Thoracic aorta (tissue), 2 donors: Measurements from ENCODE around the gene PRR11. TPM values are rescaled to one million over a fixed set of nuclear protein-coding genes. Genes with fewer than 3 reads are reported as not detected.
"Not testable (repeated sequence)": the region's sequence is repeated elsewhere in the genome, so short reads cannot be mapped to it uniquely, and the experiment has no call there.

Experiments used
- ATAC-seq: fragments of 150-250 bp; one replicate; pipeline ENCODE4 v1.8.0; 2017; ENCODE audit warnings: low read depth; ENCODE audit not compliant: insufficient number of reproducible peaks, low FRiP score
- DNase-seq: peaks from one replicate; pipeline ENCODE4 v3.0.0-alpha.2; 2020; ENCODE audit warnings: low spot score
- H3K27ac ChIP-seq, 2 donors: fragments of 200-600 bp; sonication (generic); 1 replicate in 1 of 2; 2 replicates in 1 of 2; pipeline ENCODE4 v1.5.1; 2016; ENCODE audit warnings: mild to moderate bottlenecking in 2 of 2, moderate library complexity in 2 of 2
- H3K27me3 ChIP-seq: fragments of 200-600 bp; sonication (generic); replicated peaks from 2 replicates; pipeline ENCODE4 v1.6.0; 2016; ENCODE audit warnings: mild to moderate bottlenecking; ENCODE audit not compliant: insufficient read depth
- H3K36me3 ChIP-seq: fragments of 200-600 bp; sonication (generic); one replicate; pipeline ENCODE4 v1.5.1; 2016
- H3K4me1 ChIP-seq, 2 donors: fragments of 200-600 bp; sonication (generic); 1 replicate in 1 of 2; 2 replicates in 1 of 2; pipeline versions ENCODE4 v1.5.1 to v1.6.0; 2016; ENCODE audit warnings: low read depth in 2 of 2, mild to moderate bottlenecking in 1 of 2; ENCODE audit not compliant: control insufficient read depth in 1 of 2
- H3K4me3 ChIP-seq: fragments of 200-600 bp; sonication (generic); 2 replicates; pipeline ENCODE4 v1.5.1; 2016; ENCODE audit warnings: mild to moderate bottlenecking
- H3K9me3 ChIP-seq: fragments of 200-600 bp; sonication (generic); 2 replicates; pipeline ENCODE4 v1.5.1; 2016
- CTCF ChIP-seq: fragments of 200-600 bp; sonication (generic); IDR thresholded peaks from one replicate; pipeline ENCODE4 v1.5.1; 2019; ENCODE audit warnings: antibody characterized with exemption
- total RNA-seq, 2 donors: library from RNA; depleted of rRNA; stranded (reverse); fragments of >200 nt; gene quantifications; one replicate each; pipeline versions ENCODE4 v1.1.0 to v1.2.3, GENCODE V29; 2016

Gene PRR11
- total RNA-seq, 2 donors from 2014 or later, result 0.71 TPM; not detected in 1

GRCh38 chr17:59124665-59125064, 30.9 kb upstream of the PRR11 start:
- Histone ChIP-seq H3K4me3 (no peak overlapping the region), H3K4me1 (no peaks in the 10 kb centered on the region), H3K27ac (no peak overlapping the region), H3K36me3 (no peaks in the 10 kb centered on the region), H3K27me3 (no peaks in the 10 kb centered on the region), H3K9me3 (no peaks in the 10 kb centered on the region)
- ATAC-seq (no peak), DNase-seq (no peak)
- TF ChIP-seq CTCF, result no peak

GRCh38 chr17:59126809-59127417, 28.6 kb upstream of the PRR11 start:
- H3K27me3 ChIP-seq, result no peaks in the 10 kb centered on the region
- no peaks in the 10 kb centered on the region for H3K36me3 ChIP-seq
- no peaks in the 10 kb centered on the region for H3K4me1 ChIP-seq
- no peak overlapping the region for H3K4me3 ChIP-seq
- TF ChIP-seq CTCF, result no peak
- H3K27ac ChIP-seq, result no peak overlapping the region
- ATAC-seq (no peak), DNase-seq (no peak)
- no peaks in the 10 kb centered on the region for H3K9me3 ChIP-seq

- H3K9me3 ChIP-seq, result no peaks in the 10 kb centered on the region
- ATAC-seq (no peak), DNase-seq (no peak)
- TF ChIP-seq CTCF, result no peak
- no peak overlapping the region for H3K27ac ChIP-seq
- no peak overlapping the region for H3K4me3 ChIP-seq
- H3K4me1 ChIP-seq, result no peaks in the 10 kb centered on the region
- no peaks in the 10 kb centered on the region for H3K27me3 ChIP-seq
- H3K36me3 ChIP-seq, result no peaks in the 10 kb centered on the region
Measured at GRCh38 chr17:59129814-59130213, 25.7 kb upstream of the PRR11 start.

DNA sequence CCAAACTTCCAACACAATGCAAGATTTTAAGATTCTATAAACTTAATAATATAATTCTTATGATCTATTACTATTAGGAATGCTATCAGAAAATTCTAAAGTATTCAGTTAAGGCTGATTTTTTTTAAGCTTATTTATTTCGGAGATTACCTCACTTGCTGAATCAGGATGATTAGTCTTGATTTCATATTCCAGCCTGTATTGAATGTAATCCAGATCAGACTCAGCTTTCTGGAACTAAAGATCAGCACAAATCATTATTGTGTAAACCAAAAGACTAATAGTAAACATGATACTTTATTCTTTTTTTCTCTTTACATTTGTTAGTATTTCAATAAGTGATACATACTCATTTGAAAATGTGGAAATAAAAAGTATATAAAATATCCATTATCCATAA, 24.4 kb upstream of the PRR11 start:
- no peak for TF ChIP-seq CTCF
- H3K9me3 ChIP-seq, result no peaks in the 10 kb centered on the region
- no peak for DNase-seq
- no peaks in the 10 kb centered on the region for H3K4me1 ChIP-seq
- no peak overlapping the region for H3K27ac ChIP-seq
- H3K27me3 ChIP-seq, result no peaks in the 10 kb centered on the region
- H3K4me3 ChIP-seq, result no peak overlapping the region
- ATAC-seq, result no peak
- no peaks in the 10 kb centered on the region for H3K36me3 ChIP-seq

DNA sequence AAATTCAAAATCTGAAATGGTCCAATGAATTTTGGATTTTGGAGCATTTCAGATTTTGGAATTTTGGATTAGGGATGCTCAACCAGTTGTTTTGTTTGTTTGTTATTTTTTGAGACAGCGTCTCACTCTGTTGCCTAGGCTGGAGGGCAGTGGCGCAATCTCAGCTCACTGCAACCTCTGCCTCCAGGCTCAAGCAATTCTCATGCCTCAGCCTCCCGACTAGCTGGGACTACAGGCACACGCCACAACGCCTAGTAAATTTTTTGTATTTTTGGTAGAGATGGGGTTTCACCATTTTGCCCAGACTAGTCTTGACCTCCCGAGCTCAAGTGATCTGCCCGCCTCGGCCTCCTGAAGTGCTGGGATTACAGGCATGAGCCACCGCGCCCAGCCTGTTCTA, 17.2 kb upstream of the PRR11 start:
- H3K27ac ChIP-seq, ATAC-seq, H3K4me1 ChIP-seq, H3K27me3 ChIP-seq, H3K36me3 ChIP-seq, H3K9me3 ChIP-seq, H3K4me3 ChIP-seq, DNase-seq: not testable (repeated sequence)

GRCh38 chr17:59139939-59140338, 15.6 kb upstream of the PRR11 start:
- H3K27me3 ChIP-seq, result no peaks in the 10 kb centered on the region
- no peak overlapping the region for H3K4me3 ChIP-seq
- no peak overlapping the region for H3K27ac ChIP-seq
- no peak for TF ChIP-seq CTCF
- no peaks in the 10 kb centered on the region for H3K36me3 ChIP-seq
- no peak for ATAC-seq
- no peaks in the 10 kb centered on the region for H3K4me1 ChIP-seq
- DNase-seq, result no peak
- H3K9me3 ChIP-seq, result no peaks in the 10 kb centered on the region
